MV-4-11 (cell line): ENCODE measurements around the gene PRKAG1.

Experiments
- DNase-seq: peaks from one replicate; lab custom pipeline; 2025; lab: John Stamatoyannopoulos, UW

The PRKAG1 gene

GRCh38 chr12:48981757-48982157, 36.8 kb downstream of the PRKAG1 start:
- DNase-seq, result no peak

- peak; percentile 6 for DNase-seq
Measured at GRCh38 chr12:48980953-48981756, 37.4 kb downstream of the PRKAG1 start.

- DNase-seq, result no peak
Measured at GRCh38 chr12:48980389-48980952, 38.1 kb downstream of the PRKAG1 start.

- no peak for DNase-seq
Measured at GRCh38 chr12:48979602-48980388, 38.8 kb downstream of the PRKAG1 start.

GRCh38 chr12:48978741-48979601, 39.6 kb downstream of the PRKAG1 start:
- DNase-seq, result no peak

GRCh38 chr12:48978291-48978740, 40.3 kb downstream of the PRKAG1 start, which contains the start of gene WNT1:
Gene WNT1 (plus strand): TSS chr12:48978322. CDS start chr12:48978651, 329 bp downstream.
- DNase-seq, result no peak

- DNase-seq, result peak; percentile 33
Measured at GRCh38 chr12:48977290-48978281, 41.0 kb downstream of the PRKAG1 start.

- no peak for DNase-seq
Measured at GRCh38 chr12:48973941-48974673, 44.5 kb downstream of the PRKAG1 start.

GRCh38 chr12:48973531-48973930, 45.0 kb downstream of the PRKAG1 start:
- peak; percentile 43 for DNase-seq

GRCh38 chr12:48972952-48973483, 45.6 kb downstream of the PRKAG1 start:
- DNase-seq, result no peak

- DNase-seq, result peak; percentile 95
Measured at GRCh38 chr12:48972213-48972951, 46.2 kb downstream of the PRKAG1 start.

GRCh38 chr12:48970702-48971334, 47.8 kb downstream of the PRKAG1 start:
- DNase-seq, result peak; percentile 7

GRCh38 chr12:48969833-48970701, 48.5 kb downstream of the PRKAG1 start:
- no peak for DNase-seq

- no peak for DNase-seq
Measured at GRCh38 chr12:48969160-48969771, 49.3 kb downstream of the PRKAG1 start.

GRCh38 chr12:48968467-48968866, 50.1 kb downstream of the PRKAG1 start:
- DNase-seq, result no peak

- no peak for DNase-seq
Measured at GRCh38 chr12:48967991-48968390, 50.6 kb downstream of the PRKAG1 start.
